ENCODE results near the gene FOXK2.

FOXK2 gene

DNA sequence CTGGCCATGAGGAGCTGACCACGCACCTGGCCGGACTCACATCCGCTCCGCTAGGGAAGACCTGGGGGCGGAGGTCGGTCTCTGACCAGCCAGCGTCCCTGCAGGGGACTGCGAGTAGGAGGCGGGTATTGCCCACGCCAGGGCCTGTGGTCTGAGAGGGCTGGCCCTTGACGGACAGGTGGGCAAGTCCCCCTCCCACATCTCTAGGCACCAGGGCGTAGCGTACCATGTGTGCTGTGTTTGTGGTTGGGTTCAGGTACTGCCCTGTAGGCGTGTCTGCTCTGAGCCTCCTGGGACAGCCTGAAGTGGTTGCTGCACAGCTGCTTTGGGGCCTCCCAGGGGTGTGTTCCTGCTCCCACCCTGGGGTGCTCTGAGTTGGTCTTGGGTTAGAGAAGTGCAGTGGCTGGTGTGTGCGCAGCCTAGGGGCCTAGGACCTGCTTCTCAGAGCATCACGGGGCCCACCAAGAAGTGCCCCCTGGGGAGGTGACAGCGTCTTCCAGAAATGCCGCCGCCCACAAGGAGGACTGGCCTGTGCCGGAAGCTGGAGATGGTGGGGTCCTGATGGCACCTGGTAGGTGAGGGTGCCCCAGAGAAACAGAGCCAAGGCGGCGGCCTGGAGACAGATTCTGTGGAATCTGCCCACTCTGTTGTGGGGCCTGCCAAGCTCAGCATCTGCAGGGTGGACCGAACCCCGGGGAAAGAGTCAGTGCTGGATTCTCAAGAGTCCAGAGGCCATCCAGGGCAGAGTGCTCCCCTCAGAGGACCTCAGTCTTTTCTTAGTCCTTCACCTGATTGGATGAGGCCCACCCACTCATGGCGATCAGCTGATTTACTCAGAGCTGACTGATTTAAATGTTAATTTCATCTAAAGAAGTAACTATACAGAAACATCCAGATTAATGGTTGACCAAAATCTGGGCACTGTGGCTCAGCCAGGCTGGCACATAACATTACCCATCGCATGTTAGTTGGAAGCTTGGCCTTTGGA lies 80.4 kb downstream of the FOXK2 start:
- H3K4me3 ChIP-seq (ENCODE audit: low read length): no peak overlapping the region
- DNase-seq (ENCODE audit: low read depth): no peak
- TF ChIP-seq, protein P1, sequence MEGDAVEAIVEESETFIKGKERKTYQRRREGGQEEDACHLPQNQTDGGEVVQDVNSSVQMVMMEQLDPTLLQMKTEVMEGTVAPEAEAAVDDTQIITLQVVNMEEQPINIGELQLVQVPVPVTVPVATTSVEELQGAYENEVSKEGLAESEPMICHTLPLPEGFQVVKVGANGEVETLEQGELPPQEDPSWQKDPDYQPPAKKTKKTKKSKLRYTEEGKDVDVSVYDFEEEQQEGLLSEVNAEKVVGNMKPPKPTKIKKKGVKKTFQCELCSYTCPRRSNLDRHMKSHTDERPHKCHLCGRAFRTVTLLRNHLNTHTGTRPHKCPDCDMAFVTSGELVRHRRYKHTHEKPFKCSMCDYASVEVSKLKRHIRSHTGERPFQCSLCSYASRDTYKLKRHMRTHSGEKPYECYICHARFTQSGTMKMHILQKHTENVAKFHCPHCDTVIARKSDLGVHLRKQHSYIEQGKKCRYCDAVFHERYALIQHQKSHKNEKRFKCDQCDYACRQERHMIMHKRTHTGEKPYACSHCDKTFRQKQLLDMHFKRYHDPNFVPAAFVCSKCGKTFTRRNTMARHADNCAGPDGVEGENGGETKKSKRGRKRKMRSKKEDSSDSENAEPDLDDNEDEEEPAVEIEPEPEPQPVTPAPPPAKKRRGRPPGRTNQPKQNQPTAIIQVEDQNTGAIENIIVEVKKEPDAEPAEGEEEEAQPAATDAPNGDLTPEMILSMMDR (conservative IDR thresholded peaks at IDR 0.05; ENCODE audit: low read length): no peak

DNA sequence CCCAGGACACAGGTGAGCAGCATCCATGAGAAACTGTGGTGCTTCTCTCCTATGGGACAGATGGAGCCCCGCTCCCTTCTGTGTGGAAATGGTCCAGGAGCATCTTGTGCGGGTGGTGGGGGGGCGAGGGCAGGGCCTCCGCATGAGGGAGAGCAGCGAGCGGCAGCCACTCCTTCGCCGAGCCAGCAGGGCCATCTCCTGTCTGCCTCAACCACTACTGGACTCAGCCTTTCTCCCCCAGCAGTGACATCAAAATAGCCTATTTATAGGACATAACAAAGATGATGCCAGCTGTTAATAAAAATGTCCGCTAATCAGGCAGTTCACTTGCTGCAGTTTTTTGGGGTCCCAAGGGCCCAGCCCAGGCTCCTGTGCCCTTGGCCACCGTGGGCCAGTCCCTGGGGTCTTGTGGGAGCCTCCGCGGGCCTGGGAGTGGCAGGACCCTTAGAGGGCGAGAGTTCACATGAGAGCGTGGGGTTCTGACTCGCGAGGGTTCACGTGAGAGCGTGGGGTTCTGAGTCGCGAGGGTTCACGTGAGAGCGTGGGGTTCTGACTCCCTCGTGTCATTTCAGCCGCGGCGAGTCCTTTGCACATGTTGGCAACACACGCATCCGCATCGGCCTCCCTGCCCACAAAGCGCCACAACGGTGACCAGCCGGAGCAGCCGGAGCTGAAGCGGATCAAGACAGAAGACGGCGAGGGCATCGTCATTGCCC lies 81.4 kb downstream of the FOXK2 start:
- TF ChIP-seq, protein P1 (conservative IDR thresholded peaks at IDR 0.05; ENCODE audit: low read length): no peak
- no peak for DNase-seq (ENCODE audit: low read depth)
- H3K4me3 ChIP-seq (ENCODE audit: low read length): no peak overlapping the region

DNA sequence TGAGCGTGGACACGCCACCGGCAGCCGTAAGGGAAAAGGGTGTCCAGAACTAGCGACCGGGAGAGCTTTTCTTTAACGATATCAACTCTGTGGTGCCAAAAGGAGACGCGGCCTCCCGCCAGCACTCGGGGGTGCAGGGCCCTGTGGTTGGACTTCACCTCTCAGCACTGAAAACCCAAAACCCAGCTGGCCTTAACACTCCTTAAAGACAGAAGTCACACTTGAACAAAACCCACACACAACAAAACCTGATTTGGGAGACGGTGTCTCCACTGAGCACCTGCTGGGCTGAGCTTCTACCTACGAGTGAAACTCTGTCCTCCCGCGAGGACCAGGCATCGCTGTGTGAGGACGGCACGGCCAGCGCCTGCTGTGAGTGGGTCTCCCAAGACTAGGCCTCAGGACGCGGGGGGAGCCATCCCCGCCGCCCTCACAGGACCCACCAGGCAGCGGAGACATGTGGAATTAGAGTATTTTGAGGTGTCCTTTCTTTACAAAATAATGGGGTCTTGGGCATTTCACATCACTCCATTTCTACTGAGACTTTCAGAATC lies 82.0 kb downstream of the FOXK2 start:
- no peak for DNase-seq (ENCODE audit: low read depth)
- no peak overlapping the region for H3K4me3 ChIP-seq (ENCODE audit: low read length)
- TF ChIP-seq, protein P1 (conservative IDR thresholded peaks at IDR 0.05; ENCODE audit: low read length): no peak

DNA sequence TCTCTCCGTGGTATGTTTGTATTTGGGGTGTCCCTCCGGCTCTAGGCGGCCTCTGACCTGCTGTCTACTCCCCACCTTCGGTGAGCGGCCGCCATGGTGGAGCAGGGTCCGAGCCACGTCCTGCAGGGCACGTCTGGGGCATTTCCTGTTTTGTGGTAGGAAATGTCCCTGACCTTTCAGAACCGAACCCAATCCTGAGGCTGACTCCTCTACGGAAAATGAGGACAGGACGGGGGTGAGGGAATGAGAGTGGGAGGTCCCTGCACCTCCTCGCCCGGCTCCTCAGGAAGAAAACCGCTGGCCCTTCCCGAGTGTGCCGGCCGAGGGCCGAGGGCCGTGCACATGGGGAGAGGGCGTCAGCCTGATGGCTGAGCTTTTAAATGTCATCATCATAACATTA lies 83.0 kb downstream of the FOXK2 start:
- TF ChIP-seq, protein P1 (conservative IDR thresholded peaks at IDR 0.05; ENCODE audit: low read length): no peak
- no peak for DNase-seq (ENCODE audit: low read depth)
- no peak overlapping the region for H3K4me3 ChIP-seq (ENCODE audit: low read length)

DNA sequence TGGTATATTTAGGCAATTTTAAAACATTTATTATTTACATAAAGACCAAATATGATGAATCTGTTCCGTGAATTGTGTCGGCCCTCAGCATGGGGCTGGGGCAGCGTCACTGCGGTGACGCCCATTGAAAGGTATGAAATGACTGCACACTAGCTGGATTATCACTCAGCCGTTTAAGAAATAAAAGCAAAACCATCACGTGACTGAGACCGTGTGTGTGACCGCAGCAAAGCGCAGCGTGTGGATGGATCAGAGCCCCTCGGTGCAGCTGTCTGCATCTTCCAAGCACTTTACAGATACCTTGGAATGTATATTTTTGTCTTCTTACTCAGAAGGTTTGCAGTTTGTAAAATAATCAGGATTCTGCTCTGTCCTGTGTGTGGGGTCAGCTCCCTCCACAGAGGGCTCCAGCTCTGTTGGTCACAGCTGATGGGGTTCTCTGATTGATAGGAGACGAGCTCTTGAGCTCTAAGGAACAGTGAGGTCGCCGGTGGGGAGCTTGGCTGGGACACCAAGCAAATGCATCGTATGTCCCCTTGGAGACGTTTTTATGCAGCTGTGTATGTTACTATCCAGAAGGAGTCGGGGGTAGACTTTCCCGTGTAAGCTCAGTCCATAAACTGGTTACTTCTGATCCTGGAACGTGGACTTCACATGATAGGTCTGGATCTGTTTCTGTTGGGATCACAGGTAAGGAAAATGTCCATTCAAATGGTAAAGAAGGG lies 83.6 kb downstream of the FOXK2 start:
- no peak overlapping the region for H3K4me3 ChIP-seq (ENCODE audit: low read length)
- DNase-seq (ENCODE audit: low read depth): no peak
- TF ChIP-seq, protein P1 (conservative IDR thresholded peaks at IDR 0.05; ENCODE audit: low read length): no peak

DNA sequence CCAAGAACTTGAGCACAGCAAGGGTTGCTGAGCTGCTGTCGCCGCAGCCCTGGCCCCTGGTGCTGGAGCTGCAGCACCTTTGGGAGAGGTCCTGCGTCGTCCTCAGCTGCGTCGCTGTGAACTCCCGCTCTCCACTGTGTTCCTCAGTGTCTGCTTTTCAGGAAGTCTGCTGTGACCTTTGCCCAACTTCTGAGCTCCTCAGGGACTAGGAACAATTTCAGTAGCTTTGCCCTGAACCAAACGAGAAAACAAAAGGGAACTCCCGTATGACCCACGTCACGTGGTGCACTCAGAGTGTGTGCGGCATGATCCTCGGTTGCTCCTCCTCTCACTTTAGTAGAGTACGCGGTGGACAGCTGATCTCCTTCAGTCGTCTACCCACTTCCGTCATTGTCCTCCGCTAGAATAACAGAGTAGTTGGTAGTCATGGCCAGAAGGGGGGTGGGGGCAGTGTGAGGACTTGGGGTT lies 84.5 kb downstream of the FOXK2 start:
- H3K4me3 ChIP-seq (ENCODE audit: low read length): no peak overlapping the region
- DNase-seq (ENCODE audit: low read depth): no peak
- TF ChIP-seq, protein P1 (conservative IDR thresholded peaks at IDR 0.05; ENCODE audit: low read length): no peak

Measured in AG10803 (cell line).